Fibroblast of peridontal ligament (primary cell): ENCODE results near the gene NPAS2.

Source experiments
- DNase-seq: peaks from one replicate; pipeline ENCODE4 v3.0.0-alpha.2; 2010; ENCODE audit errors: extremely low read depth

NPAS2 gene

GRCh38 chr2:100819370-100820272, at the start of gene NPAS2:
NPAS2 (plus strand) TSS chr2:100820139; CDS start chr2:100904755, 84,616 bp downstream.
- no peak for DNase-seq

GRCh38 chr2:100771125-100771524, 48.8 kb upstream of the NPAS2 start:
- no peak for DNase-seq

- peak; percentile 83 for DNase-seq
These were observed 46.4 kb upstream of the NPAS2 start for GRCh38 chr2:100773538-100773937.

- DNase-seq: no peak
These were observed 43.5 kb upstream of the NPAS2 start for GRCh38 chr2:100776445-100776844.

- no peak for DNase-seq
These were observed 41.1 kb upstream of the NPAS2 start for GRCh38 chr2:100778637-100779450.

GRCh38 chr2:100779908-100780202, 40.1 kb upstream of the NPAS2 start:
- DNase-seq: no peak

- no peak for DNase-seq
These were observed 39.5 kb upstream of the NPAS2 start for GRCh38 chr2:100780203-100781008.

GRCh38 chr2:100781009-100781325, 39.0 kb upstream of the NPAS2 start:
- no peak for DNase-seq

GRCh38 chr2:100781523-100782379, 38.2 kb upstream of the NPAS2 start:
- no peak for DNase-seq

GRCh38 chr2:100782380-100782878, 37.5 kb upstream of the NPAS2 start:
- DNase-seq: no peak

GRCh38 chr2:100783987-100784386, 36.0 kb upstream of the NPAS2 start:
- DNase-seq: no peak

- DNase-seq: no peak
These were observed 35.3 kb upstream of the NPAS2 start for GRCh38 chr2:100784681-100785080.

- no peak for DNase-seq
These were observed 34.2 kb upstream of the NPAS2 start for GRCh38 chr2:100785626-100786296.

GRCh38 chr2:100786297-100786658, 33.7 kb upstream of the NPAS2 start:
- peak; percentile 94 for DNase-seq

GRCh38 chr2:100786985-100787384, 33.0 kb upstream of the NPAS2 start:
- DNase-seq: no peak

- DNase-seq: no peak
These were observed 30.6 kb upstream of the NPAS2 start for GRCh38 chr2:100789361-100789760.

GRCh38 chr2:100791294-100791935, 28.5 kb upstream of the NPAS2 start:
- DNase-seq: no peak

- no peak for DNase-seq
These were observed 28.0 kb upstream of the NPAS2 start for GRCh38 chr2:100791936-100792308.

GRCh38 chr2:100793220-100793619, 26.7 kb upstream of the NPAS2 start:
- no peak for DNase-seq

- no peak for DNase-seq
These were observed 26.0 kb upstream of the NPAS2 start for GRCh38 chr2:100793982-100794381.
